IMR-90 (cell line): ENCODE results near the gene COL9A3. TPM values are rescaled to one million over a fixed set of nuclear protein-coding genes. Genes with fewer than 3 reads are reported as not detected.
A peak's percentile ranks its signal among the peaks of the same experiment; 100 is the strongest.

ENCODE experiments used
- ATAC-seq: fragments of 200-7000 bp; cut with Tn5 transposase; 2 replicates; pipeline ENCODE4 v1.9.1; 2020; ENCODE audit warnings: low read depth, mild to moderate bottlenecking, moderate library complexity
- BruUV-seq: library from RNA; stranded (reverse); fragments of 400-500 nt; replicated peaks from 2 replicates; lab custom pipeline; 2021; lab: Mats Ljungman, UMichigan
- CTCF ChIA-PET: fragments of 300-600 bp; formaldehyde crosslinking; extraction: SDS; loops from one replicate; lab custom pipeline; 2021; ENCODE audit warnings: antibody characterized with exemption; lab: Yijun Ruan, JAX
- POLR2A ChIA-PET: fragments of 300-600 bp; sonication (Branson Sonifier 250); formaldehyde crosslinking; loops from one replicate; lab custom pipeline; 2022; ENCODE audit warnings: antibody characterized with exemption; ENCODE audit not compliant: unreplicated experiment; lab: Charles Lee
- DNase-seq: peaks from one replicate; pipeline ENCODE4 v3.0.0; 2013
- H2AFZ ChIP-seq: replicated peaks from 2 replicates; pipeline ENCODE3; 2013; ENCODE audit warnings: low read length, mild to moderate bottlenecking; ENCODE audit not compliant: poor library complexity
- H2AK5ac ChIP-seq: 2 replicates; pipeline ENCODE4 v1.6.1; 2013; ENCODE audit warnings: low read depth, low read length, inconsistent platforms
- H2AK9ac ChIP-seq: replicated peaks from 2 replicates; pipeline ENCODE3; 2013; ENCODE audit warnings: mild to moderate bottlenecking, low read depth, low read length, moderate library complexity; ENCODE audit not compliant: poor library complexity
- H2BK120ac ChIP-seq: 2 replicates; pipeline ENCODE4 v1.6.1; 2013; ENCODE audit warnings: low read depth, low read length, inconsistent platforms
- H2BK15ac ChIP-seq: 3 replicates; pipeline ENCODE4 v1.6.1; 2013; ENCODE audit warnings: low read depth, low read length, inconsistent platforms
- H2BK20ac ChIP-seq: 2 replicates; pipeline ENCODE4 v1.6.1; 2013; ENCODE audit warnings: low read depth, mild to moderate bottlenecking, inconsistent platforms, low read length, moderate library complexity
- H2BK5ac ChIP-seq: 2 replicates; pipeline ENCODE4 v1.6.1; 2013; ENCODE audit warnings: mild to moderate bottlenecking, low read depth, low read length, inconsistent platforms; ENCODE audit not compliant: poor library complexity, severe bottlenecking
- H3K14ac ChIP-seq: replicated peaks from 2 replicates; pipeline ENCODE4 v1.6.1; 2013; ENCODE audit warnings: low read depth, low read length, inconsistent platforms
- H3K18ac ChIP-seq: 2 replicates; pipeline ENCODE4 v1.6.1; 2013; ENCODE audit warnings: low read depth, low read length, control low read depth
- H3K23ac ChIP-seq: 2 replicates; pipeline ENCODE4 v1.6.1; 2013; ENCODE audit warnings: low read depth, low read length, inconsistent platforms
- H3K27ac ChIP-seq: 2 replicates; pipeline ENCODE4 v1.5.1; 2013; ENCODE audit warnings: mild to moderate bottlenecking, control low read depth, low read length; ENCODE audit not compliant: insufficient read depth
- H3K27me3 ChIP-seq: 2 replicates; pipeline ENCODE4 v1.6.1; 2013; ENCODE audit warnings: low read length; ENCODE audit not compliant: control insufficient read depth, insufficient read depth
- H3K36me3 ChIP-seq: 2 replicates; pipeline ENCODE4 v1.6.1; 2013; ENCODE audit warnings: low read length, mixed read lengths; ENCODE audit not compliant: control insufficient read depth, insufficient read depth
- H3K4ac ChIP-seq: 2 replicates; pipeline ENCODE4 v1.6.1; 2013; ENCODE audit warnings: low read depth, low read length, inconsistent platforms
- H3K4me1 ChIP-seq: 2 replicates; pipeline ENCODE4 v1.6.1; 2013; ENCODE audit warnings: low read length, mixed read lengths; ENCODE audit not compliant: control insufficient read depth, insufficient read depth
- H3K4me2 ChIP-seq: 2 replicates; pipeline ENCODE4 v1.6.1; 2013; ENCODE audit warnings: low read depth, mild to moderate bottlenecking, control low read depth, low read length, moderate library complexity
- H3K4me3 ChIP-seq: 2 replicates; pipeline ENCODE4 v1.5.1; 2013; ENCODE audit warnings: low read depth, mild to moderate bottlenecking, control low read depth, low read length, moderate library complexity; ENCODE audit not compliant: insufficient read depth
- H3K56ac ChIP-seq: 2 replicates; pipeline ENCODE4 v1.6.1; 2013; ENCODE audit warnings: low read length, inconsistent platforms; ENCODE audit not compliant: insufficient read depth; ENCODE audit errors: extremely low read depth
- H3K79me1 ChIP-seq, 2 experiments: 2 replicates each; pipeline ENCODE4 v1.6.1; 2013; ENCODE audit warnings: low read length in 2 of 2, inconsistent platforms in 1 of 2, low read depth in 1 of 2
- H3K9ac ChIP-seq: 2 replicates; pipeline ENCODE4 v1.6.1; 2013; ENCODE audit warnings: low read depth, low read length, control low read depth
- H3K9me1 ChIP-seq: 2 replicates; pipeline ENCODE4 v1.6.1; 2013; ENCODE audit warnings: low read length, inconsistent platforms; ENCODE audit not compliant: insufficient read depth
- H3K9me3 ChIP-seq: 2 replicates; pipeline ENCODE4 v1.6.1; 2013; ENCODE audit warnings: low read length; ENCODE audit not compliant: control insufficient read depth, insufficient read depth
- H4K20me1 ChIP-seq: 2 replicates; pipeline ENCODE4 v1.6.1; 2013; ENCODE audit warnings: low read length, inconsistent platforms; ENCODE audit not compliant: insufficient read depth
- H4K5ac ChIP-seq: 2 replicates; pipeline ENCODE4 v1.6.1; 2013; ENCODE audit warnings: mild to moderate bottlenecking, low read depth, low read length, control low read depth
- H4K8ac ChIP-seq, 2 experiments: 2 replicates each; pipeline ENCODE4 v1.6.1; 2013; ENCODE audit warnings: low read depth in 2 of 2, low read length in 2 of 2, control low read depth in 1 of 2, inconsistent platforms in 1 of 2
- H4K91ac ChIP-seq: 2 replicates; pipeline ENCODE4 v1.6.1; 2013; ENCODE audit warnings: low read depth, low read length, inconsistent platforms; ENCODE audit not compliant: insufficient read depth
- BHLHE40 ChIP-seq: fragments of 150-350 bp; IDR thresholded peaks from 2 replicates; pipeline ENCODE4 v1.6.1; 2016; ENCODE audit warnings: mild to moderate bottlenecking, low read depth, low read length
- WGBS, 2 experiments: methylation state at CpG; one replicate each; pipeline versions ENCODE4 v1.1.5 to v1.1.7; 2013; ENCODE audit warnings: missing lambda C conversion rate in 2 of 2; ENCODE audit not compliant: insufficient read length in 1 of 2; ENCODE audit errors: extremely low coverage in 2 of 2; 5-methylcytosine and 5-hydroxymethylcytosine counted together
- dilution Hi-C: fragments of 300-500 bp; cut with HindIII; formaldehyde crosslinking; loops from one replicate; pipeline ENCODE4 v1.14.3; 2018; ENCODE audit warnings: low sequenced_read_pairs; ENCODE audit not compliant: unreplicated experiment
- in situ Hi-C: fragments of 300-500 bp; cut with MboI; formaldehyde crosslinking; loops from 3 replicates; pipeline ENCODE4 v1.14.3; 2019; ENCODE audit warnings: low sequenced_read_pairs, inconsistent platforms, mixed read lengths
- intact Hi-C: fragments of 100-400 bp; cut with micrococcal nuclease; formaldehyde crosslinking; loops from 2 replicates; pipeline ENCODE4 v1.10.0; 2022
- polyA plus RNA-seq, 3 experiments: library from polyadenylated mRNA; depleted of rRNA; stranded (reverse); fragments of >200 nt; gene quantifications; 2 replicates each; pipeline ENCODE4 v1.2.3, GENCODE V29; 2012; ENCODE audit warnings: low replicate concordance in 1 of 3
- total RNA-seq: library from RNA; depleted of rRNA; stranded (reverse); fragments of >200 nt; gene quantifications from 2 replicates; pipeline ENCODE4 v1.2.3, GENCODE V29; 2012
- TF ChIP-seq, protein P1 (sequence below): fragments of 150-350 bp; IDR thresholded peaks from 2 replicates; pipeline ENCODE4 v1.6.1; 2016; ENCODE audit warnings: low read depth, mild to moderate bottlenecking, low read length, moderate library complexity, borderline replicate concordance

The COL9A3 gene
- total and polyA plus RNA-seq, 2 of the 4 experiments (the other 2 are of a cell fraction): 0.36 to 1.4 TPM

DNA sequence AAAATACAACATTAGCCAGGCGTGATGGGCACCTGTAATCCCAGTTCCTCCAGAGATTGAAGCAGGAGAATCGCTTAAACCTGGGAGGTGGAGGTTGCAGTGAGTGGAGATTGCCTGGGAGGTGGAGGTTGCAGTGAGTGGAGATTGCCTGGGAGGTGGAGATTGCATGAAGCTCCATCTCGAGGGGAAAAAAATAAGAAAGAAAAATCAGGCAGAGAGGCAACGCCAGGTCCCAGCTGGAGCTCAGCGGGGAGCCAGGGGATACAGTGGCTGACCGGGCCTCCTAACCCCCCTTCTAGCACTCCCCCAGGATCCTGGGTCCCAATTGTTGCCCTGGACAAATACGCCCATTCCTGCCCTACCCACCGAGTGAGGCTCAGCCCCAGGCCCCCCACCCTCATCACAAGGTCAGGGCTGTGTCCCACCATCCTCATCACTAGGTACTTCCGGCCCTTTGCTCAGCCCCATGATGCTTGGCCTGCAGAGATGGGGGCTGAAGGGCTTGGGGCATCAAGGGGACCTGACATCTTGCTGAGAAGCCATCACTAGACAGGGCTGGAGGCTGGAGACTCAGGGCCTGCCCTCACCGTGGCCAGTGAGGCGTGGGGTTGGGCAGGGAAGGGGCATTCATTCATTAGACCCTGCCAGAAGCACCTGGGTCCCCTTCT is 10.3 kb upstream of the COL9A3 start:
- dilution Hi-C loops: no loop called here
- H4K91ac ChIP-seq: no peak overlapping the region
- in situ Hi-C loops: no loop called here
- H2AK9ac ChIP-seq: peak overlapping the region; percentile 9
- H3K56ac ChIP-seq: no peak overlapping the region
- H2AK5ac ChIP-seq: peak overlapping the region; percentile 60; the same call in 1 of the 2 replicates
- H3K23ac ChIP-seq: peak overlapping the region; percentile 68; the same call in 1 of the 2 replicates
- intact Hi-C loops: loop anchor here (5.0 kb wide), 1 partner anchor 201 kb away; the partner anchor contains the start of gene BHLHE23
- no peaks in the 10 kb centered on the region for H3K9me3 ChIP-seq
- ChIA-PET POLR2A (no interaction called here), CTCF (no interaction called here)
- BruUV-seq: no TSS peak
- no peak overlapping the region for H3K18ac ChIP-seq
- H2AFZ ChIP-seq: peak overlapping the region; percentile 33
- no peak overlapping the region for H2BK5ac ChIP-seq
- DNase-seq (no peak), ATAC-seq (no peak)
- H2BK120ac ChIP-seq: no peak overlapping the region
- peak overlapping the region; percentile 3 to 35; a peak in 1 of 4 replicates for H4K8ac ChIP-seq
- peaks cover 10% of the 10 kb centered on the region for H3K4me1 ChIP-seq
- H3K4ac ChIP-seq: no peak overlapping the region
- peak overlapping the region; percentile 77 for H3K9ac ChIP-seq
- peaks cover 36% of the 10 kb centered on the region for H3K36me3 ChIP-seq
- no peak overlapping the region for H4K5ac ChIP-seq
- H3K27ac ChIP-seq: peak overlapping the region; percentile 69; the same call in 1 of the 2 replicates
- H3K27me3 ChIP-seq: no peaks in the 10 kb centered on the region
- H3K9me1 ChIP-seq: no peaks in the 10 kb centered on the region
- peak overlapping the region; percentile 94 for H3K4me2 ChIP-seq
- no peak overlapping the region for H2BK15ac ChIP-seq
- H2BK20ac ChIP-seq: no peak overlapping the region
- H4K20me1 ChIP-seq: peaks cover 46% of the 10 kb centered on the region
- H3K4me3 ChIP-seq: peak overlapping the region; percentile 100; the same call in 1 of the 2 replicates
- WGBS, 2 experiments: no CpG with 5 or more reads among the region's 11 CpGs
- peaks cover 19 to 45% of the 10 kb centered on the region in 2 experiments for H3K79me1 ChIP-seq
- TF ChIP-seq, protein P1, sequence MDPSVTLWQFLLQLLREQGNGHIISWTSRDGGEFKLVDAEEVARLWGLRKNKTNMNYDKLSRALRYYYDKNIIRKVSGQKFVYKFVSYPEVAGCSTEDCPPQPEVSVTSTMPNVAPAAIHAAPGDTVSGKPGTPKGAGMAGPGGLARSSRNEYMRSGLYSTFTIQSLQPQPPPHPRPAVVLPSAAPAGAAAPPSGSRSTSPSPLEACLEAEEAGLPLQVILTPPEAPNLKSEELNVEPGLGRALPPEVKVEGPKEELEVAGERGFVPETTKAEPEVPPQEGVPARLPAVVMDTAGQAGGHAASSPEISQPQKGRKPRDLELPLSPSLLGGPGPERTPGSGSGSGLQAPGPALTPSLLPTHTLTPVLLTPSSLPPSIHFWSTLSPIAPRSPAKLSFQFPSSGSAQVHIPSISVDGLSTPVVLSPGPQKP: no peak
- no peak for TF ChIP-seq BHLHE40
- H3K14ac ChIP-seq: no peak overlapping the region
